H1 (cell line): ENCODE data around the gene SCN8A.

Experiments used
- EP300 ChIP-seq, 2 experiments: IDR thresholded peaks; 1 replicate in 1 of 2; 2 replicates in 1 of 2; pipeline ENCODE4 v1.6.1; 2011 to 2012; ENCODE audit warnings: low read depth in 2 of 2, low read length in 2 of 2, mild to moderate bottlenecking in 2 of 2, borderline replicate concordance in 1 of 2, inconsistent platforms in 1 of 2, moderate library complexity in 1 of 2
- TF ChIP-seq, protein P1 (sequence below), 3 experiments: IDR thresholded peaks; 1 replicate in 2 of 3; 2 replicates in 1 of 3; pipeline versions ENCODE4 v1.5.1 to v1.6.1; 2011; ENCODE audit warnings: low read length in 3 of 3, mild to moderate bottlenecking in 3 of 3, inconsistent platforms in 2 of 3, low read depth in 1 of 3, moderate library complexity in 1 of 3; ENCODE audit not compliant: insufficient read depth in 1 of 3; ENCODE audit errors: control extremely low read depth in 1 of 3

DNA sequence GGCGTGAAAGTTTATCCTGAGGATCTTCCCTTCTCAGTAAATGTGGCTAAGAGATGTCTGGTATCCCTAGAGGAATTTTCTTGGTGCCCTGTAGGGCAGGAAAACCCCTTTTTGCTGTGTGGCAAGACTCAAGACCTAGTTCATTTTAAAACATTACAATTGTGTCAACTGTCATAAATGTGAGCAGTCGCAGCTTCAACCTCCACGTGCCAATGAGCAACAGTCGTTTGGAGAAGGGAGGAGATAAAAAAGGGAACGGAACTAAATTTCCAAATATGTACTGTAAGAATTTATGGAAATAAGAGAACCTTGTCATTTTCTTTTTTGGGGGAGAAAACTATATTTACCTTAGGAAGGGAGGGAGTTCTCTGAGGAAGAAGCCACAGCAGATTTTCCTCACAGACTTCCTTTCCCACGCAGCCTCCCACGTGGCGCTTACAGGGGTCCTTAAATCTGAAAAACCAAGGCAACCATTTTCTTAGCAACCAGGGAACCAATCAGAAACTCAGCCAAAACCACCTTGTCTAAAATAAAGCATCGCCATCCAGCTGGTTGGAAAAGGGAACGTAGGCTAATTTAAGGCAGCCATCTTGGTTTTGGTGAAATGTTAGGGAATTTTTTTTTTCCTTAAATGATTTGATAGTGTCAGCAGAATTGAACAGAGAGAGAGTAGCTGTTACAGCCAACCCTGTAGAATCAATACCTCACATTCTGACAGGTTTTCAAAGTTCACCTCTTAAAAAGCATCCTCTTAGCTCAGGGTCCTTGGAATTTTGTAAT, 158.4 kb downstream of the SCN8A start:
- TF ChIP-seq, protein P1, sequence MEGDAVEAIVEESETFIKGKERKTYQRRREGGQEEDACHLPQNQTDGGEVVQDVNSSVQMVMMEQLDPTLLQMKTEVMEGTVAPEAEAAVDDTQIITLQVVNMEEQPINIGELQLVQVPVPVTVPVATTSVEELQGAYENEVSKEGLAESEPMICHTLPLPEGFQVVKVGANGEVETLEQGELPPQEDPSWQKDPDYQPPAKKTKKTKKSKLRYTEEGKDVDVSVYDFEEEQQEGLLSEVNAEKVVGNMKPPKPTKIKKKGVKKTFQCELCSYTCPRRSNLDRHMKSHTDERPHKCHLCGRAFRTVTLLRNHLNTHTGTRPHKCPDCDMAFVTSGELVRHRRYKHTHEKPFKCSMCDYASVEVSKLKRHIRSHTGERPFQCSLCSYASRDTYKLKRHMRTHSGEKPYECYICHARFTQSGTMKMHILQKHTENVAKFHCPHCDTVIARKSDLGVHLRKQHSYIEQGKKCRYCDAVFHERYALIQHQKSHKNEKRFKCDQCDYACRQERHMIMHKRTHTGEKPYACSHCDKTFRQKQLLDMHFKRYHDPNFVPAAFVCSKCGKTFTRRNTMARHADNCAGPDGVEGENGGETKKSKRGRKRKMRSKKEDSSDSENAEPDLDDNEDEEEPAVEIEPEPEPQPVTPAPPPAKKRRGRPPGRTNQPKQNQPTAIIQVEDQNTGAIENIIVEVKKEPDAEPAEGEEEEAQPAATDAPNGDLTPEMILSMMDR (IDR thresholded peaks at IDR 0.05; ENCODE audit: control extremely low read depth in 1 of 3, insufficient read depth in 1 of 3, low read depth in 1 of 3, low read length in 3 of 3), result no peak
- TF ChIP-seq EP300 (IDR thresholded peaks at IDR 0.05; ENCODE audit: borderline replicate concordance in 1 of 2, low read depth in 2 of 2, low read length in 2 of 2), result no peak
